Measurements from ENCODE around the gene DOK7. TPM values are rescaled to one million over a fixed set of nuclear protein-coding genes. Genes with fewer than 3 reads are reported as not detected.

The DOK7 gene
- total RNA-seq, 3 donors from 2014 or later, result 1.3 to 3.5 TPM; not detected in 1

DNA sequence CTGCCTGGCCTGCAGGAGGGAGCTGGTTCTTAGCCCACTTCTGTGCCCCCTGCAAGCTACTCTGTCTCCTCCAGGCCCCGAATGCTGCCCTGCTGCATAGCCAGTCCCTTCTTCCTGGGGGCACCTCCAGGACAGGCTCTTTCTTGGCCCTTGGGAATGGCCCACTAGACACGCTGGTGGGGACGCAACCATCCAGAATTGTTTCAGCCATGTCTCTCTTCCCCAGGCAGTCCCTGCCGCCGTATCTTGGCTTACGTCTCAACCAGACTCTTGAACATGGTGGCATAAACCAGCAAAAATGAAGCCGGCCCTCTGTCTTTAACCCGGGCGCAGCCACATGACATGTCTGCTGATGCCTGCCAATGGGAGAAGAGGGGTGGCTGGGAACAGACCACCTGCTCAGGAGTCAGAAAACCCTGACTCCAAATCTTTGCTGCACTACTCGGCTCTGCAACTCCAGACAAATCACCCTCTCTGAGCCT is 60.1 kb downstream of the DOK7 start:
- TF ChIP-seq CTCF (IDR thresholded peaks at IDR 0.05), result no peak
- TF ChIP-seq POLR2A (IDR thresholded peaks at IDR 0.05), result no peak
- no peak for TF ChIP-seq POLR2AphosphoS5 (IDR thresholded peaks at IDR 0.05)
- Histone ChIP-seq H3K27me3 (no peaks in the 10 kb centered on the region), H3K27ac (no peak overlapping the region), H3K4me1 (no peaks in the 10 kb centered on the region), H3K36me3 (peaks cover 14% of the 10 kb centered on the region), H3K4me3 (no peak overlapping the region), H3K9me3 (no peaks in the 10 kb centered on the region)
- intact Hi-C loops (cut with DNase I; ENCODE audit: low total_unique reads), result no loop called here
- DNase-seq (ENCODE audit: low spot score in 2 of 2), result no peak

- Histone ChIP-seq H3K4me1 (no peaks in the 10 kb centered on the region), H3K4me3 (no peak overlapping the region), H3K27ac (no peak overlapping the region), H3K36me3 (peaks cover 13% of the 10 kb centered on the region), H3K27me3 (no peaks in the 10 kb centered on the region), H3K9me3 (no peaks in the 10 kb centered on the region)
- no peak for DNase-seq (ENCODE audit: low spot score in 2 of 2)
- intact Hi-C loops (cut with DNase I; ENCODE audit: low total_unique reads), result no loop called here
- TF ChIP-seq CTCF (IDR thresholded peaks at IDR 0.05), result no peak
- no peak for TF ChIP-seq POLR2A (IDR thresholded peaks at IDR 0.05)
- no peak for TF ChIP-seq POLR2AphosphoS5 (IDR thresholded peaks at IDR 0.05)
Measured at GRCh38 chr4:3523628-3524221, 60.6 kb downstream of the DOK7 start.

- Histone ChIP-seq H3K27ac (no peak overlapping the region), H3K4me3 (no peak overlapping the region), H3K27me3 (no peaks in the 10 kb centered on the region), H3K4me1 (no peaks in the 10 kb centered on the region), H3K36me3 (peaks cover 7% of the 10 kb centered on the region), H3K9me3 (no peaks in the 10 kb centered on the region)
- no peak for DNase-seq (ENCODE audit: low spot score in 2 of 2)
- TF ChIP-seq CTCF (IDR thresholded peaks at IDR 0.05) (no peak), POLR2AphosphoS5 (IDR thresholded peaks at IDR 0.05) (no peak), POLR2A (IDR thresholded peaks at IDR 0.05) (no peak)
- intact Hi-C loops (cut with DNase I; ENCODE audit: low total_unique reads), result no loop called here
Measured at GRCh38 chr4:3524349-3524748, 61.2 kb downstream of the DOK7 start.

DNA sequence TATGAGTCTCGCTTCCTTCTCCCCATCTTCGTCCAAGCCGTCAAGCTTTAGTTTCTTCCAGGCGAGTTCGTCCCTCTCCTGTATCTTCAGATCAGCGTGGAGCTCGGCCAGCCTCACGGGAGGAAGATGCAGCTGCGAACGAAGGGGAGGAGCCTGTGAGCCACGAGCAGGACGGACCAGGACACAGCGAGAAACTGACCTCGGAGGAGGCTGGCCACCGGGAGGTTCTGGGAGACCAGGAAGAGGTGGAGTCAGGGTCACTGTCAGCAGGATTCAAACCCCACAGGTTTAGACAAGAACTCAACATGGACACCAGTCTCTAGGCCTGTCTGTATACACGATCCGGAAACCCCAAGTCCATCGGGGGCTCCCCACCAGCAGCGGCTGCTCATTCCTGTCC is 61.8 kb downstream of the DOK7 start:
- Histone ChIP-seq H3K36me3 (peaks cover 7% of the 10 kb centered on the region), H3K27me3 (no peaks in the 10 kb centered on the region), H3K4me3 (no peak overlapping the region), H3K9me3 (no peaks in the 10 kb centered on the region), H3K27ac (no peak overlapping the region), H3K4me1 (no peaks in the 10 kb centered on the region)
- intact Hi-C loops (cut with DNase I; ENCODE audit: low total_unique reads), result no loop called here
- no peak for DNase-seq (ENCODE audit: low spot score in 2 of 2)
- TF ChIP-seq CTCF (IDR thresholded peaks at IDR 0.05), result no peak

DNA sequence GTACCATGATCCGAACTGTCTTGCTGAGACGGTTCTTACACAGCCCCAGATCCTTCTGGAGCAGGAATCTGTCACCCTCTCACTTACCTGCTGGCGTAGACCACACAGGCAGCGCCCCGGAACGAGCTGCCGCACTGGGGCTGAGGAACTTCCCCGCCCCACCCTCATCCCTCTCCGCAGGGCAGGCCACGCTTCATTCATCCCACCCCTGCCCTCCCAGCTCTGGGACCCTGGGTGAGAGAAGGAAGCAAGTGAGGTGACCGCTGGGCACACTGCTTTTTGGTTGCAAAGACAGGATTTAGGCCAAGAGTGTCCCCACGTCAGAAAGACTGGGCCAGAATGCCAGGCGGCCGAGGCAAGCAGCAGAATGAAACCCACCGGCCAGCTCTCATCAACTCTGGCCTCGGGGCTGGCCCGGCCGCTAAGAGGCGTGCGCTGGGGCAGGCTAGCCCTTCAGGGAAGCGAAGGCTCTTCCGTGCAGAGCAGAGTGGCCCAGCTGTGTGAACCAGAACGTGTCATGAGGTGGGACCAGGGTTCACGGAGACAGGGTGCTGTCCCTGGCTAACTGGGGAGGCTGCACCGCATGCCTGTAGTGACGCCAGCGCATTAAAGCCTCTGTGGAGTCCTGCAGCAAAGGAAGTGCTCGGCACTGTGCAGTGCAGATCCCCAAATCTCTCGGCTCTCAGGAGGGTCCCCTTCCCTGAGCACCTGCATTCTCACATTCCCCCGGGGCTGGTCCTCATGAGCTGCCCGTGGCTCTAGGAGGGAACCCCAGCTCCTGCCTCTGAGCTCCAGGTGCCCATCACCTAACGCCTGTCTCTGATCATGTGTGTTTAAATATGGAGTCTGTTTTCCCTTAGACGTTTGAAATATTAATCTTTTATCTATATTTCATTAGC is 62.7 kb downstream of the DOK7 start:
- TF ChIP-seq POLR2AphosphoS5 (IDR thresholded peaks at IDR 0.05) (no peak), CTCF (IDR thresholded peaks at IDR 0.05) (no peak), POLR2A (IDR thresholded peaks at IDR 0.05) (no peak)

More for the DNA sequence above, 62.7 kb downstream of the DOK7 start:
- Histone ChIP-seq H3K4me3 (no peak overlapping the region), H3K27ac (no peak overlapping the region), H3K27me3 (no peaks in the 10 kb centered on the region), H3K4me1 (peaks cover 3 to 4% of the 10 kb centered on the region in 2 donors), H3K36me3 (peaks cover 7% of the 10 kb centered on the region), H3K9me3 (no peaks in the 10 kb centered on the region)
- intact Hi-C loops (cut with DNase I; ENCODE audit: low total_unique reads), result no loop called here
- no peak for DNase-seq (ENCODE audit: low spot score in 2 of 2)

Measured in breast epithelium (tissue), 4 donors.